ACHN (cell line): ENCODE results near the gene PLEKHM3.
"Not testable (repeated sequence)": the region's sequence is repeated elsewhere in the genome, so short reads cannot be mapped to it uniquely, and the experiment has no call there.

Source experiments
- DNase-seq: peaks from one replicate; pipeline ENCODE4 v3.0.0-alpha.2; 2015
- in situ Hi-C: cut with HindIII; loops from 2 replicates; pipeline ENCODE4 v1.10.0; 2017; ENCODE audit warnings: low sequenced_read_pairs, low pct_ligation_motif_present, low pct_unique_long_range_greater_than_20kb

PLEKHM3 gene

DNA sequence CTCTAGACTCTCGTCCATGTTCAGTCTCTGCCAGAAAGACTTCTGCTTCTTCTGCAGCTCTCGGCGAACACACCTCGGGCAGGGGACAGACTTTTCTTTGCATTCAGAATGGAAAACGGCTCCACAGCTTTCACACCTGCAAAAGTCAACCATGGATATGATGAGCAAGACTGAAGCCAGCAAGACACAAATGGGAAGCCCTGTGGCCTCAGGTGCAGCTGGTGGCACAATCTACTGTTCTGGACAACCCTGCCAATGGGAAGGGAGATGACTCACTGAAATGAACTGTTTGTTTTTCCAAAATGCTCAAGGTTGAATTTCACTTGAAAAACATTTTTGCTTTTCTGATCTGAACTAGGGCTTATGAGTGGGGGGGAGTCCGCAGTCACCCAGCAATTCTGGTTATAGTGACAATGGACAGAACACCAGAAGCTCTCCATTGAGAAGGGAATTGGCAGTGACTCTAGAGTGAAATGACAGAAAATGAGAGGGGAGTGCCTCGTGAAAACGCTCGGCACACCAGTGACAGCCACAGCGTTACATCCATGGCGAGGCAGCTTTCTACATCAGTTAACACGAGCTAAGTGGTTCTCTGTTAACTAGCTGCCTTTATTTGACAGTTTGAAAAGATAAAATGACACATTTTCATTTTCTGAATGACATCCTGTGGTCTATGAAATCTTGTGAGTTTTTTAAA lies 196.8 kb downstream of the PLEKHM3 start:
- in situ Hi-C loops = no loop called here
- no peak for DNase-seq

DNA sequence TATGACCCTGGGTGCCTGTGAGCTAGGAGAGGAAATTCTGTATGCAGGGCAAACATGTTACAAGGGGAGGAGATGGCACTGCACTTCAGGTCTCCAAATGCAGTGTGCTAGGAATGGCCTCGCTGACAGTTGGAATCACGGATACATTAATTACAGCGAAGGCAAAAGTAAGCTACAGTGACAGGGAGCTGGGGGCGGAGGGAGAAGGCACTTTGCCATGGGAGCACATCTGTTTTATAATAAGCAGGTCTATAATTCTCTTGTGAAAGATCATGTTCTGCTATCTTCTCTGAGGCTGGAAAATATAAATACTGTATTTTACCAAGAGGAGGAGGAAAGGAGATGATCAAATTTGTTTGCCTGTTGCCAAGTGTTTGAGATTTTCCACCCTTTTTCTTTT lies 199.3 kb downstream of the PLEKHM3 start:
- in situ Hi-C loops = no loop called here

DNA sequence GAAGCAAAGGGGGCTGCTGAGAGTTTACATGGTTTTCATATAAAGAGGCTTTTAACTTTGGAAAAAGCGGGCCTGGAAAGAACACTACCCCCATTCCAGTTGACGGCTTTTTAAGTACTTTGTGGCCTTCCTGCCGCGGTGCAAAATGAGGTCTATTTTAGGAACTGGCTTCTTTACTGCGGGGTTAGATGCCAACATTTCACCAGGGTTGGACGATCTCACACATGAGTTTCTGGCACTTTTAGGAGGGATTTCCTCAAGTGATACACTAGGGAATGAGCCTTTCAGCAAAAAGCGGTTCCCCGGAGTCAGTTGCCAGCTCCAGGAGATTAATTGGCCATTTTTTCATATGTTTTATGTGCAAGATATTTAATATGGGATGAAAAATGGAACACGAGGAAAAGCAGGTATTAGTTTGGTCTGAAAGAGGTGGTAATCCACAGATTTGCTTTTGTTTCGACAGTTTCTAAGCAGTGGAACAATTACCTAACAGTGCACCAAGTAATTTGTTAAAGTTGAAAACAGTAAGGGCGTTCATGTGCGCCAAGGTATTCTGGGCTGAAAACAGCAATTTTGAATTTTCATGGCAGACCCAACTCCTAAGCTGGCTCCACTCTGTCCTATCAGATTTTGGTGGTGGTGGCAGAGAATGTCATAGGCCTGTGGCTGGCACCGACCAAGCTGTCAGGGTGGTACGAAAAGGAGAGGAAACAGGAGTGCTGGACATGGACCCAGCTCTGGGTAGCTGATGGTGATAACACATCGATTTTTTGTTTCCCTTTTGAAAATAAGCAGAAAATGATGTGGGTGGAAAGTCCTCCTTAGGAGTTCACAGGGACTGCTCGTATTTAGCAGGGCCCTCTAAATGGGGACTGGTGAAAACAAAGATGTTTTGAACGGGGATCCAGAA lies 200.0 kb downstream of the PLEKHM3 start:
- no peak for DNase-seq

More for the DNA sequence above, 199.3 kb downstream of the PLEKHM3 start:
- DNase-seq = no peak

DNA sequence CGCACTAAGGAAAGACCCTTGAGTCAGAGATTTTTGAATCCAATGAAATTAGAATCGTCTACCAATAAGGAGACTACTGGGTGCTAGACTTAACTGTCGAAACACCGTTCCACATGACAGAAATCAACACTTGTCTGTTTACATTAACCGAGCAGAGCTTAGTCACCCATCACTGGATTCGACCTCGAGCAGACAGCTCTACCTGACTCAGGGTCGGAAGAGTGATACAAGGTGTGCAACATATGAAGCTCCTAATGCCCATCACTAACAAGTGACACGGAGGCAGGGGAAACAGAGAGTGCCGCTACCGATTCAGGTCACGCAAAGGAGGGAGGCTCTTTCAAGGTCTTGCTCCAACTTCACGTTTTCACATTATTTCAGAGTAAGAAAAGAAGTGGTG lies 201.5 kb downstream of the PLEKHM3 start:
- DNase-seq = no peak
- in situ Hi-C loops = no loop called here

More for the DNA sequence above, 200.0 kb downstream of the PLEKHM3 start:
- in situ Hi-C loops = no loop called here

DNA sequence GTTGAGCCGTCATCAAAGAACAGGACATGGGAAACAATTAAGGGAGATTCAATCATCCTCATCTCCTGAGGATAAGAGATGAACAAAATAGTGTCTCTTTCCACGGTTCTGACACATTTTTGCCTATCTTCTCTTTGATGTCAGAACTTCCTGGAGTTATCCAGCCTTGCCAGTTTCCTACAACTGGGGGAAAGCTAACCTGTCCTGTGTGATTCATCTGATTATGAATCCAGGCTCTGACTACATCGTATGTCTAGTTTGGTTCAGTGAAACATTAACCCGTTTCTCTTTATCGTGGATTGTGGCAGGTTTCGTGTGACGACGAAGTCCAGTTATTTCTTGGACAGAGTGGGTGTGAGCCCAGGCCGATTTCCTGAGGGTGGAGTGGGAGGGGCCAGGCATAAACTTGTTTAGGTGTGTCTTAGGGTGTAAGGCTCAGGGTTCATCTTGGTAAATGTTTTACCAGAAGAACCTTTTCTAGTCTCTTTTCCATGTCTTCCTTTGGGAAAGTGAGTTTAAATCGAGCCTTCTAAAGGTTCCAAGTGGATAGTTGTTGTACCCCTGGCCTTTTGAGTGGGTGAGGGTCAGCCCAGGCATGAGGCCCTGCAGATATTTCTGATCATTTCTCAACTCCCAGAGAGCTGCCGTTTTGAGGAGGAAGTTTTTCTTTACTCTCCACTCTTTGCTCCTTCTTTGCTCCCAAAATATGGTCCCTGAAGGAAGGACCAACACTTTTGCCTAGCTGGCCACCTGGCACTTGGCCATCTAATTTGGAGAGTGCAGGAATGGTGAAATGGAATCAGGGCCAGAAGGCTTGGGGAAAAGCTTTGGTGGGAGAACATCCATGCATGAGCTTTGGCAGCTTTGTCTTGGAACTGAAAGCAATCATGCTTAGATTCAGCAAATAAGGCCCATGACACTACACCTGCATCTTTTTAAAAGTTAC lies 205.2 kb downstream of the PLEKHM3 start:
- in situ Hi-C loops = no loop called here
- DNase-seq = peak; percentile 97

GRCh38 chr2:207819021-207819797 lies 206.1 kb downstream of the PLEKHM3 start:
- in situ Hi-C loops = no loop called here
- DNase-seq = no peak

GRCh38 chr2:207816546-207816945 lies 208.8 kb downstream of the PLEKHM3 start:
- DNase-seq = no peak
- in situ Hi-C loops = no loop called here

DNA sequence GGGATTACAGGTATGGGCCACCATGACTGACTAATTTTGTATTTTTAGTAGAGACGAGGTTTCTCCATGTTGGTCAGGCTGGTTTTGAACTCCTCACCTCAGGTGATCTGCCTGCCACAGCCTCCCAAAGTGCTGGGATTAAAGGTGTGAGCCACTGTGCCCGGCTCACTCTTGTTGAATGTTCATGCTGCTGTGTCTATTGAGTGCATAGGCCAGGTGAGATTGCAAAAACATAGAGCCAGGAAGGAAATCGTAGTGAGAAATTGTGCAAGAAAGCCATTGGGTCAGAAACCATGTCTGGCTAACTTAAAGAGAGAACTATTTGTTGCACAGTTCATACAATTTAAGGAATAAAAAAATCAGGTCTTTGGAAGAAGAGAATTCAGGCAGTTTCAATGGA lies 210.1 kb downstream of the PLEKHM3 start:
- DNase-seq = no peak
- in situ Hi-C loops = no loop called here

- no peak for DNase-seq
- in situ Hi-C loops = no loop called here
These were observed 211.4 kb downstream of the PLEKHM3 start for GRCh38 chr2:207813942-207814341.

- in situ Hi-C loops = no loop called here
- no peak for DNase-seq
These were observed 212.0 kb downstream of the PLEKHM3 start for GRCh38 chr2:207813221-207813916.

DNA sequence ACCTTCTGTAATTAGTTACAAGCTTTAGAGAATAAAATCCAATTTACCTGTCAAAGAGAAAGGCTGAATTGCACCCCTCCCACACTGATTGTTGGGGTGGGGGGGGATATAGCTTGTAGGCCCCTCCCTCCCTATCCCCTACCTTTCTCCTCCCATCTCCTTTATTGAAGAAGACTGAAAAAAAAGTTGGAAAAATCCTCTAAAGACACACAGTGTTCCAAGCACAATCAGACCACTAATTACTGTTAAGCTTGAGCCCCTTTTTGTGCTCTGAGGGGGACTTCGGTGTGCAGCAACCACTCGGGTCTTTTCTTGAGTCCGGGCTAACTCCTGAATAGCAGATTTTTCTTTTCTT lies 212.6 kb downstream of the PLEKHM3 start:
- in situ Hi-C loops = no loop called here

GRCh38 chr2:207812058-207812725 lies 213.1 kb downstream of the PLEKHM3 start:
- in situ Hi-C loops = no loop called here
- no peak for DNase-seq

More for the DNA sequence above, 212.6 kb downstream of the PLEKHM3 start:
- no peak for DNase-seq

- DNase-seq, in situ Hi-C loops: not testable (repeated sequence)
These were observed 213.7 kb downstream of the PLEKHM3 start for GRCh38 chr2:207811658-207812057.

DNA sequence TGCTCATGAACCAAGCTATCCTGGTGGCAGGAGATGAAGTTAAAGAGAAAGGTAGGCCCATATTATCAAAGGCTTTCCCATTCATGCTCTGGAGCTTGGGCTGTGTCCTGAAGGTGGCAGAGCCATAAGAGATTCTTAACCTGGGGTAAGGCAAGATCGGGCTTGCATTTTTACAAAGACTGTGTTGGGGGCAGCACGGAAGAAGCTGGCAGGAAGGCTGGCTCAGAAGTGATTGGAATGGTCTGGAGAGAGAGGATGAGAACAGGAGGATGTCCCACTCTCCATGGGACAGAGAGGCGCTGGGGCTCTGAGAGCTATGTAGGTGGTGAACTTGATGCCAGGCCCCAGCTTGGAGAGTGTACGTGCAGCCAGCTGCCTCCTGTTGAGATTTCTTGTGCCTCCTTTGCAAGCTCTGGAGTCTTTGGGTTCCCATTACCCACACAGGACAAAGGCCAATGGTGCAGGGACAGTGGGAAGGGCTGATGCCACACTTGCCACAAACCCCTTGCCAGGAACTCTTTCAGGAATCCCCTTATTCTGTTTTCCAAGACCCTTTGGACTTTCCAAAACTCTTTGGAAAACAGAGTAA lies 215.0 kb downstream of the PLEKHM3 start:
- peak; percentile 11 for DNase-seq
- in situ Hi-C loops = no loop called here

DNA sequence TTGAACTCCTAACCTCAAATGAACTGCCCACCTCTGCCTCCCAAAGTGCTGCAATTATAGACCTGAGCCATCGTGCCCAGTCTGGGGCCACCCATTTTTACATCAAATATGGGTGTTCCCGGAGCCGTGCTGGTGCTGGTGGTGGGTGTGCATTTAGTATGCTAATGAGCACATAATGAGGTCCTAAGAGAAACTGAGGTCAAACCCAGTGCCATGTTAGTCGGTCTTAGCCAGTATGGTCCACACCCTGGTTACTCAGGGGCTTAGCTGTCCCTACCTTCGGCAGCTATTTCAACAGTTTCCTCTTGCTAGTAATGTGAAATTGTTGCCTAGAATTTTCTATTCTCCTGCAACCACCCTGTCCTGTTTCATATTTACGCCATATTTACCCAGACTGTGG lies 217.2 kb downstream of the PLEKHM3 start:
- no peak for DNase-seq
- in situ Hi-C loops = no loop called here

DNA sequence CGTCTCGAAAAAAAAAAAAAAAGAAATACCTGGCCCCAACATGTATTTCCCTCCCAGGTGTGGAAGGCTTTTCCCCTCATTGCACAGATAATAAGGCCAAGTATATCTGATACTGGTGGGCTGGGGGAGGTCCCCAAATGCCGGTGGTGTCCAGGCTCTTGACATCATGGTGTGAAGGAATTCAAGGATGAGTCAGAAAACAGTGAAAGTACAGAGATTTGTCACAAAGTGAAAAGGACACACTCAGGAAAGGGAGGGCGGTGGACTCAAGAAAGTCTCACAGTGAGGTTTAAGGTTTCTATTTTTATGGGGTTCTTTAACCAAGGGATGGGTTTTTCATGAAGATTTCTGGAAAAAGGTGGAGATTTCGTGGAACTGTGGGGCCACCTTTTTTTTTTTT lies 217.8 kb downstream of the PLEKHM3 start:
- in situ Hi-C loops = no loop called here
- DNase-seq = peak; percentile 14
